K562 (cell line): ENCODE measurements around the gene WFDC9.
"Not testable (repeated sequence)": the region's sequence is repeated elsewhere in the genome, so short reads cannot be mapped to it uniquely, and the experiment has no call there.

Source experiments
- CREB1 ChIP-seq, 2 experiments: sonication (generic) in 1 of 2; formaldehyde crosslinking in 1 of 2; IDR thresholded peaks; 2 replicates each; pipeline versions ENCODE4 v1.6.1 to v1.8.0; 2012 to 2022; ENCODE audit warnings: inconsistent platforms in 1 of 2, mild to moderate bottlenecking in 1 of 2, missing genetic modification reagents in 1 of 2, moderate library complexity in 1 of 2
- ETV5 ChIP-seq: sonication (generic); formaldehyde crosslinking; IDR thresholded peaks from 2 replicates; pipeline ENCODE4 v1.4.0; 2020; ENCODE audit warnings: low read depth, mild to moderate bottlenecking, missing genetic modification reagents
- JUND ChIP-seq, 2 experiments: IDR thresholded peaks; 2 replicates in 1 of 2; 3 replicates in 1 of 2; pipeline ENCODE4 v1.6.1; 2011; ENCODE audit warnings: borderline replicate concordance in 2 of 2, low read depth in 2 of 2, low read length in 2 of 2, improper control_type of control experiment in 1 of 2, missing biosample characterization in 1 of 2, missing genetic modification characterization in 1 of 2, missing genetic modification reagents in 1 of 2
- L3MBTL2 ChIP-seq: fragments of 450-650 bp; IDR thresholded peaks from 2 replicates; pipeline ENCODE4 v1.6.1; 2016; ENCODE audit warnings: mild to moderate bottlenecking, moderate library complexity
- MAZ ChIP-seq, 2 experiments: fragments of 450-650 bp in 1 of 2; sonication (generic) in 1 of 2; formaldehyde crosslinking; IDR thresholded peaks in 1 of 2; conservative IDR thresholded peaks in 1 of 2; 2 replicates each; pipeline versions ENCODE4 v1.4.0 to v1.5.0; 2020; ENCODE audit warnings: mild to moderate bottlenecking in 1 of 2, missing genetic modification reagents in 1 of 2
- POLR2A ChIP-seq: fragments of 450-650 bp; conservative IDR thresholded peaks from 2 replicates; pipeline ENCODE4 v1.6.1; 2016
- POLR2AphosphoS5 ChIP-seq: IDR thresholded peaks from 2 replicates; pipeline ENCODE4 v1.6.1; 2011; ENCODE audit warnings: mild to moderate bottlenecking, low read depth, low read length, moderate library complexity; ENCODE audit not compliant: control insufficient read depth, insufficient read depth
- RBM14 ChIP-seq: fragments of 200-400 bp; formaldehyde crosslinking; IDR thresholded peaks from 2 replicates; pipeline ENCODE4 v1.6.1; 2018; ENCODE audit warnings: low read depth, mild to moderate bottlenecking, low read length, moderate library complexity, borderline replicate concordance; ENCODE audit not compliant: insufficient read depth
- RFX5 ChIP-seq: IDR thresholded peaks from 2 replicates; pipeline ENCODE4 v1.6.1; 2011; ENCODE audit warnings: low read depth, mild to moderate bottlenecking, improper control_type of control experiment, low read length
- TF ChIP-seq, protein P1 (sequence below): sonication (generic); formaldehyde crosslinking; IDR thresholded peaks from 2 replicates; pipeline ENCODE4 v1.8.0; 2022; ENCODE audit warnings: mild to moderate bottlenecking, missing genetic modification reagents
- TF ChIP-seq, protein P2 (sequence below): sonication (generic); formaldehyde crosslinking; IDR thresholded peaks from 2 replicates; pipeline ENCODE4 v1.9.0; 2022; ENCODE audit warnings: mild to moderate bottlenecking, missing genetic modification reagents

DNA sequence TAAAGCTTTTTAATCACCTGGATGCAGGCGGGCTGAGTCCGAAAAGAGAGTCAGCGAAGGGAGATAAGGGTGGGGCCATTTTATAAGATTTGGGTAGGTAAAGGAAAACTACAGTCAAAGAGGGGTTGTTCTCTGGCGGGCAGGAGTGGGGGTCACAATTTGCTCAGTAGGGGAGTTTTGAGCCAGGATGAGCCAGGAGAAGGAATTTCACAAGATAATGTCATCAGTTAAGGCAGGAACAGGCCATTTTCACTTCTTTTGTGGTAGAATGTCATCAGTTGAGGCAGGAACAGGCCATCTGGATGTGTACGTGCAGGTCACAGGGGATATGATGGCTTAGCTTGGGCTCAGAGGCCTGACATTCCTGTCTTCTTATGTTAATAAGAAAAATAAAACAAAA is 46.8 kb downstream of the WFDC9 start:
- not testable (repeated sequence) for TF ChIP-seq CREB1 (IDR thresholded peaks at IDR 0.05); CREB1 (CRISPR knock-in tag; IDR thresholded peaks at IDR 0.05); RFX5; MAZ (CRISPR knock-in tag; conservative IDR thresholded peaks at IDR 0.05 in 1 of 2, IDR thresholded peaks at IDR 0.05 in 1 of 2); POLR2A; L3MBTL2; RBM14; ETV5; JUND (IDR thresholded peaks at IDR 0.05; ENCODE audit: borderline replicate concordance, low read depth, low read length); JUND (tag; IDR thresholded peaks at IDR 0.05; ENCODE audit: borderline replicate concordance, low read depth, low read length); POLR2AphosphoS5
- TF ChIP-seq, protein P1, sequence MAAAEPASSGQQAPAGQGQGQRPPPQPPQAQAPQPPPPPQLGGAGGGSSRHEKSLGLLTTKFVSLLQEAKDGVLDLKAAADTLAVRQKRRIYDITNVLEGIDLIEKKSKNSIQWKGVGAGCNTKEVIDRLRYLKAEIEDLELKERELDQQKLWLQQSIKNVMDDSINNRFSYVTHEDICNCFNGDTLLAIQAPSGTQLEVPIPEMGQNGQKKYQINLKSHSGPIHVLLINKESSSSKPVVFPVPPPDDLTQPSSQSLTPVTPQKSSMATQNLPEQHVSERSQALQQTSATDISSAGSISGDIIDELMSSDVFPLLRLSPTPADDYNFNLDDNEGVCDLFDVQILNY (CRISPR knock-in tag): not testable (repeated sequence)
- TF ChIP-seq, protein P2, sequence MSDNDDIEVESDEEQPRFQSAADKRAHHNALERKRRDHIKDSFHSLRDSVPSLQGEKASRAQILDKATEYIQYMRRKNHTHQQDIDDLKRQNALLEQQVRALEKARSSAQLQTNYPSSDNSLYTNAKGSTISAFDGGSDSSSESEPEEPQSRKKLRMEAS (CRISPR knock-in tag): not testable (repeated sequence)
